OCI-LY3 (cell line): Measurements from ENCODE around the gene GAB4.

Experiments used
- EZH2phosphoT487 ChIP-seq: fragments of 200-600 bp; shearing (Covaris generic); IDR thresholded peaks from 2 replicates; pipeline ENCODE4 v1.6.1; 2018; ENCODE audit warnings: antibody characterized with exemption, mixed run types, low read depth
- TF ChIP-seq, protein P1 (sequence below): fragments of 200-600, 300-600 bp; sonication (generic); IDR thresholded peaks from 2 replicates; pipeline ENCODE4 v1.5.1; 2014; ENCODE audit warnings: antibody characterized with exemption, low read length, low read depth

DNA sequence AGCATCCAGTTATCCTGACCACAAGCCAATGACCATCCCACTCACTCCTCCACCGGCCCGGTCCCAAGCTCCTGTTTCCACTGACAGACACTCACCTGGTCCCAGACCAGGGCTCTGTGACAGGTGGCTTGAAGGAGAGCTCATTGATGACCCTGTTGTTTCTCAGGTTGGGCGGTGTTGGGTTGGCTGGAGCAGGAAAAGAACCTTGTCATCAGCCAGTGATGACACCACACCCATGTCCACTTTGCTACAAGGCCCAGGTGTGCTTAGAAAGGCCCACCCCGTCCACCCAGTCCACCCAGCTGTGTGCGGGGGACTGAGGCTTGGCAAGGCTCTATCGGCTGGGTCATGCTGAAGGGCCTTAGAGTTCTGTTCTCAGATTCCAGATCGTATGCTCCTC lies 42.9 kb downstream of the GAB4 start:
- TF ChIP-seq, protein P1, sequence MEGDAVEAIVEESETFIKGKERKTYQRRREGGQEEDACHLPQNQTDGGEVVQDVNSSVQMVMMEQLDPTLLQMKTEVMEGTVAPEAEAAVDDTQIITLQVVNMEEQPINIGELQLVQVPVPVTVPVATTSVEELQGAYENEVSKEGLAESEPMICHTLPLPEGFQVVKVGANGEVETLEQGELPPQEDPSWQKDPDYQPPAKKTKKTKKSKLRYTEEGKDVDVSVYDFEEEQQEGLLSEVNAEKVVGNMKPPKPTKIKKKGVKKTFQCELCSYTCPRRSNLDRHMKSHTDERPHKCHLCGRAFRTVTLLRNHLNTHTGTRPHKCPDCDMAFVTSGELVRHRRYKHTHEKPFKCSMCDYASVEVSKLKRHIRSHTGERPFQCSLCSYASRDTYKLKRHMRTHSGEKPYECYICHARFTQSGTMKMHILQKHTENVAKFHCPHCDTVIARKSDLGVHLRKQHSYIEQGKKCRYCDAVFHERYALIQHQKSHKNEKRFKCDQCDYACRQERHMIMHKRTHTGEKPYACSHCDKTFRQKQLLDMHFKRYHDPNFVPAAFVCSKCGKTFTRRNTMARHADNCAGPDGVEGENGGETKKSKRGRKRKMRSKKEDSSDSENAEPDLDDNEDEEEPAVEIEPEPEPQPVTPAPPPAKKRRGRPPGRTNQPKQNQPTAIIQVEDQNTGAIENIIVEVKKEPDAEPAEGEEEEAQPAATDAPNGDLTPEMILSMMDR: no peak
- no peak for TF ChIP-seq EZH2phosphoT487
